DND-41 (cell line): ENCODE results near the gene CNTNAP5.

ENCODE experiments used
- ATAC-seq: fragments of 200-7000 bp; cut with Tn5 transposase; 3 replicates; pipeline ENCODE4 v1.9.1; 2021; ENCODE audit warnings: low read depth; ENCODE audit not compliant: insufficient read depth
- DNase-seq: peaks from one replicate; pipeline ENCODE4 v3.0.0-alpha.2; 2020
- H2AFZ ChIP-seq: 2 replicates; pipeline ENCODE4 v1.6.0; 2012; ENCODE audit warnings: low read depth, low read length
- H3K27ac ChIP-seq: 2 replicates; pipeline ENCODE4 v1.5.1; 2012; ENCODE audit warnings: low read length, inconsistent platforms
- H3K27me3 ChIP-seq: fragments of 200-600 bp; sonication (generic); 2 replicates; pipeline ENCODE4 v1.6.0; 2012; ENCODE audit warnings: low read length, mild to moderate bottlenecking, inconsistent platforms; ENCODE audit not compliant: insufficient read depth, poor library complexity
- H3K36me3 ChIP-seq: 2 replicates; pipeline ENCODE4 v1.5.1; 2012; ENCODE audit warnings: low read length, inconsistent platforms; ENCODE audit not compliant: insufficient read depth
- H3K4me1 ChIP-seq: 2 replicates; pipeline ENCODE4 v1.5.1; 2012; ENCODE audit warnings: mild to moderate bottlenecking, low read length; ENCODE audit not compliant: insufficient read depth
- H3K4me2 ChIP-seq: 2 replicates; pipeline ENCODE4 v1.6.0; 2012; ENCODE audit warnings: mild to moderate bottlenecking, moderate library complexity, low read length, inconsistent platforms; ENCODE audit not compliant: insufficient read depth
- H3K4me3 ChIP-seq, 2 experiments: fragments of 200-600 bp in 1 of 2; shearing (Covaris generic) in 1 of 2; 2 replicates each; pipeline ENCODE4 v1.5.1; 2012 to 2016; ENCODE audit warnings: inconsistent platforms in 2 of 2, low read length in 2 of 2, mild to moderate bottlenecking in 2 of 2, low read depth in 1 of 2, moderate library complexity in 1 of 2
- H3K79me2 ChIP-seq: 2 replicates; pipeline ENCODE4 v1.6.0; 2012; ENCODE audit warnings: low read length, inconsistent platforms; ENCODE audit not compliant: insufficient read depth
- H3K9ac ChIP-seq: 2 replicates; pipeline ENCODE4 v1.6.0; 2012; ENCODE audit warnings: low read depth, mild to moderate bottlenecking, inconsistent platforms, low read length, moderate library complexity
- H3K9me3 ChIP-seq: 2 replicates; pipeline ENCODE4 v1.5.1; 2012; ENCODE audit warnings: low read length, moderate library complexity, mild to moderate bottlenecking, inconsistent platforms; ENCODE audit not compliant: insufficient read depth, severe bottlenecking
- H4K20me1 ChIP-seq: 2 replicates; pipeline ENCODE4 v1.6.0; 2012; ENCODE audit warnings: low read length; ENCODE audit not compliant: insufficient read depth
- EZH2 ChIP-seq: IDR thresholded peaks from 3 replicates; pipeline ENCODE4 v1.6.1; 2012; ENCODE audit warnings: borderline replicate concordance, low read depth, mild to moderate bottlenecking, moderate library complexity, low read length, inconsistent platforms; ENCODE audit not compliant: severe bottlenecking
- TF ChIP-seq, protein P1 (sequence below): IDR thresholded peaks from 2 replicates; pipeline ENCODE4 v1.5.1; 2012; ENCODE audit warnings: borderline replicate concordance, low read length, moderate library complexity, mild to moderate bottlenecking; ENCODE audit not compliant: poor library complexity, severe bottlenecking; ENCODE audit errors: extremely low read depth

Gene CNTNAP5

GRCh38 chr2:124692216-124692615 lies 667.1 kb downstream of the CNTNAP5 start:
- no peak overlapping the region for H2AFZ ChIP-seq
- no peak for ATAC-seq

GRCh38 chr2:124692707-124693106 lies 667.6 kb downstream of the CNTNAP5 start:
- Histone ChIP-seq H3K4me1 (no peaks in the 10 kb centered on the region), H3K27ac (no peak overlapping the region), H3K36me3 (no peaks in the 10 kb centered on the region), H2AFZ (no peak overlapping the region), H4K20me1 (no peaks in the 10 kb centered on the region), H3K4me2 (no peak overlapping the region), H3K27me3 (no peaks in the 10 kb centered on the region), H3K79me2 (no peaks in the 10 kb centered on the region), H3K9ac (no peak overlapping the region), H3K9me3 (no peaks in the 10 kb centered on the region), H3K4me3 (no peak overlapping the region)
- ATAC-seq = no peak
- no peak for DNase-seq
- TF ChIP-seq, protein P1, sequence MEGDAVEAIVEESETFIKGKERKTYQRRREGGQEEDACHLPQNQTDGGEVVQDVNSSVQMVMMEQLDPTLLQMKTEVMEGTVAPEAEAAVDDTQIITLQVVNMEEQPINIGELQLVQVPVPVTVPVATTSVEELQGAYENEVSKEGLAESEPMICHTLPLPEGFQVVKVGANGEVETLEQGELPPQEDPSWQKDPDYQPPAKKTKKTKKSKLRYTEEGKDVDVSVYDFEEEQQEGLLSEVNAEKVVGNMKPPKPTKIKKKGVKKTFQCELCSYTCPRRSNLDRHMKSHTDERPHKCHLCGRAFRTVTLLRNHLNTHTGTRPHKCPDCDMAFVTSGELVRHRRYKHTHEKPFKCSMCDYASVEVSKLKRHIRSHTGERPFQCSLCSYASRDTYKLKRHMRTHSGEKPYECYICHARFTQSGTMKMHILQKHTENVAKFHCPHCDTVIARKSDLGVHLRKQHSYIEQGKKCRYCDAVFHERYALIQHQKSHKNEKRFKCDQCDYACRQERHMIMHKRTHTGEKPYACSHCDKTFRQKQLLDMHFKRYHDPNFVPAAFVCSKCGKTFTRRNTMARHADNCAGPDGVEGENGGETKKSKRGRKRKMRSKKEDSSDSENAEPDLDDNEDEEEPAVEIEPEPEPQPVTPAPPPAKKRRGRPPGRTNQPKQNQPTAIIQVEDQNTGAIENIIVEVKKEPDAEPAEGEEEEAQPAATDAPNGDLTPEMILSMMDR = no peak
- TF ChIP-seq EZH2 = no peak

More at GRCh38 chr2:124692216-124692615, 667.1 kb downstream of the CNTNAP5 start:
- H3K9ac ChIP-seq = no peak overlapping the region
- H3K27me3 ChIP-seq = no peaks in the 10 kb centered on the region
- no peak for DNase-seq
- no peak for TF ChIP-seq EZH2
- TF ChIP-seq, protein P1 = no peak
- no peaks in the 10 kb centered on the region for H4K20me1 ChIP-seq
- H3K79me2 ChIP-seq = no peaks in the 10 kb centered on the region
- no peak overlapping the region for H3K4me2 ChIP-seq
- no peaks in the 10 kb centered on the region for H3K4me1 ChIP-seq
- H3K36me3 ChIP-seq = no peaks in the 10 kb centered on the region
- H3K9me3 ChIP-seq = no peaks in the 10 kb centered on the region
- no peak overlapping the region for H3K4me3 ChIP-seq
- H3K27ac ChIP-seq = no peak overlapping the region

DNA sequence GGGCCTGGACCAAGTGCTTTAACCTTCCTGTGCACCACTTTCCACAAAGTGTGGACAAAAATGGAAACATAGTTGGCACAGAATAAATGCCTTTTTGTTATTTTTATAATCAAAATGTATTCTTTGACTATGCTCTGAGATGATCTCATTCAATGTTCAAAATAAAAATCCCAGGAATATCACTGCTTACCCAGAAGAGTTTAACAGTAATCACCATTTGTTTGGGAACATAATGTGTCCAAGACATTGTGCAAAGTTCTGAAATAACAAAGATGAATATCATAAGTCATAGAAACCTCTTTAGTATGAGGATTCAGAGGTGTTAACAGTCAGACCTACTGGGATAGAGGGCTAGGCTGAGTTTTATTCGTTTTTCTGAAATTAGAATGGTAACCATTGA lies 668.1 kb downstream of the CNTNAP5 start:
- Histone ChIP-seq H4K20me1 (no peaks in the 10 kb centered on the region), H2AFZ (no peak overlapping the region), H3K4me2 (no peak overlapping the region), H3K4me3 (no peak overlapping the region), H3K79me2 (no peaks in the 10 kb centered on the region), H3K9me3 (no peaks in the 10 kb centered on the region), H3K4me1 (no peaks in the 10 kb centered on the region), H3K27ac (no peak overlapping the region), H3K27me3 (no peaks in the 10 kb centered on the region), H3K9ac (no peak overlapping the region), H3K36me3 (no peaks in the 10 kb centered on the region)
- no peak for DNase-seq
- TF ChIP-seq, protein P1 = no peak
- TF ChIP-seq EZH2 = no peak
- ATAC-seq = no peak
